Sigmoid colon (tissue), 7 donors: ENCODE data around the gene SRPK3. TPM values are rescaled to one million over a fixed set of nuclear protein-coding genes. Genes with fewer than 3 reads are reported as not detected.
A peak's percentile ranks its signal among the peaks of the same experiment; 100 is the strongest.

Source experiments
- DNase-seq: peaks from one replicate; pipeline ENCODE4 v3.0.0-alpha.2; 2019
- H3K27ac ChIP-seq, 4 donors: fragments of 200-600 bp; sonication (generic); one replicate each; pipeline ENCODE4 v1.5.1; 2016 to 2019; ENCODE audit warnings: mild to moderate bottlenecking in 1 of 4
- H3K27me3 ChIP-seq, 3 donors: fragments of 200-600 bp; sonication (generic); one replicate each; pipeline ENCODE4 v1.5.1; 2019; ENCODE audit warnings: mild to moderate bottlenecking in 1 of 3
- H3K36me3 ChIP-seq, 4 donors: fragments of 200-600 bp; sonication (generic); one replicate each; pipeline ENCODE4 v1.5.1; 2016 to 2019
- H3K4me1 ChIP-seq, 4 donors: fragments of 200-600 bp; sonication (generic); one replicate each; pipeline ENCODE4 v1.5.1; 2017 to 2019
- H3K4me3 ChIP-seq, 4 donors: fragments of 200-600 bp; sonication (generic); one replicate each; pipeline ENCODE4 v1.5.1; 2017 to 2019; ENCODE audit warnings: mild to moderate bottlenecking in 2 of 4, moderate library complexity in 1 of 4
- H3K9me3 ChIP-seq, 4 donors: fragments of 200-600 bp in 3 of 4; sonication (generic) in 3 of 4; one replicate each; pipeline versions ENCODE4 v1.5.1 to v1.6.1; 2013 to 2019
- CTCF ChIP-seq, 4 experiments: fragments of 450-650 bp in 3 of 4; fragments of 200-600 bp in 1 of 4; IDR thresholded peaks; one replicate each; pipeline ENCODE4 v1.5.1; 2016 to 2019; ENCODE audit warnings: antibody characterized with exemption in 4 of 4, mild to moderate bottlenecking in 3 of 4, moderate library complexity in 2 of 4
- EP300 ChIP-seq, 4 donors: sonication (generic); formaldehyde crosslinking; IDR thresholded peaks; one replicate each; pipeline ENCODE4 v1.6.1; 2017; ENCODE audit warnings: antibody characterized with exemption in 4 of 4
- POLR2A ChIP-seq, 2 donors: fragments of 450-650 bp; IDR thresholded peaks; one replicate each; pipeline ENCODE4 v1.6.1; 2016; ENCODE audit warnings: antibody characterized with exemption in 2 of 2, mild to moderate bottlenecking in 2 of 2, moderate library complexity in 2 of 2
- POLR2AphosphoS5 ChIP-seq, 4 donors: sonication (generic); formaldehyde crosslinking; IDR thresholded peaks; one replicate each; pipeline ENCODE4 v1.6.1; 2017; ENCODE audit warnings: antibody characterized with exemption in 4 of 4
- WGBS, 2 donors: extraction: QIAGEN DNeasy Blood & Tissue Kit; methylation state at CpG; one replicate each; pipeline ENCODE4 v1.1.7; 2013; 5-methylcytosine and 5-hydroxymethylcytosine counted together
- intact Hi-C: fragments of 100-400 bp; cut with DNase I; formaldehyde crosslinking; loops from one replicate; pipeline ENCODE4 v1.15.1; 2023
- polyA plus RNA-seq, 3 donors: library from polyadenylated mRNA; stranded (reverse); fragments of 200-250 nt; gene quantifications; one replicate each; pipeline ENCODE4 v1.2.3, GENCODE V29; 2013
- total RNA-seq, 4 donors: library from RNA; depleted of rRNA; stranded (reverse); fragments of >200 nt; gene quantifications; one replicate each; pipeline ENCODE4 v1.1.0, GENCODE V29; 2016
- donor health status: healthy with polysubstance abuse.
- donor health status: Bipolar disorder and iron deficiency.
- donor health status: healthy.

SRPK3 gene
- total and polyA plus RNA-seq, 7 donors: 0.31 to 13.0 (median 4.6) TPM; not detected in 2

GRCh38 chrX:153773741-153774575 lies 6.9 kb upstream of the SRPK3 start:
- H3K27me3 ChIP-seq: peaks cover 0 to 3% (median 0%) of the 10 kb centered on the region in 3 donors
- peaks cover 0 to 61% (median 9%) of the 10 kb centered on the region in 4 donors for H3K36me3 ChIP-seq
- no peaks in the 10 kb centered on the region for H3K9me3 ChIP-seq
- 90 to 93% methylated on average over 48 of the region's 48 CpGs for WGBS, 2 donors
- no peaks in the 10 kb centered on the region for H3K4me1 ChIP-seq
- intact Hi-C loops: no loop called here
- DNase-seq: peak; percentile 67
- H3K27ac ChIP-seq: no peak overlapping the region
- TF ChIP-seq EP300 (IDR thresholded peaks at IDR 0.05): no peak
- no peak for TF ChIP-seq POLR2AphosphoS5 (IDR thresholded peaks at IDR 0.05)
- TF ChIP-seq CTCF (IDR thresholded peaks at IDR 0.05): no peak
- no peak for TF ChIP-seq POLR2A (IDR thresholded peaks at IDR 0.05)
- H3K4me3 ChIP-seq: no peak overlapping the region

GRCh38 chrX:153774576-153775292 lies 6.1 kb upstream of the SRPK3 start:
- Histone ChIP-seq H3K36me3 (peaks cover 0 to 53% (median 9%) of the 10 kb centered on the region in 4 donors), H3K4me3 (no peak overlapping the region), H3K27me3 (peaks cover 0 to 3% (median 0%) of the 10 kb centered on the region in 3 donors), H3K9me3 (no peaks in the 10 kb centered on the region), H3K4me1 (peaks cover 0 to under 1% (median 0%) of the 10 kb centered on the region in 4 donors), H3K27ac (no peak overlapping the region)
- whole genome bisulfite sequencing, 2 donors: 87 to 90% methylated on average over 37 of the region's 37 CpGs
- no peak for TF ChIP-seq POLR2AphosphoS5 (IDR thresholded peaks at IDR 0.05)
- no peak for TF ChIP-seq CTCF (IDR thresholded peaks at IDR 0.05)
- TF ChIP-seq POLR2A (IDR thresholded peaks at IDR 0.05): no peak
- TF ChIP-seq EP300 (IDR thresholded peaks at IDR 0.05): no peak
- DNase-seq: peak; percentile 60
- intact Hi-C loops: no loop called here

- H3K4me1 ChIP-seq: peaks cover 0 to 8% (median 6%) of the 10 kb centered on the region in 4 donors
- TF ChIP-seq EP300 (IDR thresholded peaks at IDR 0.05) (no peak), POLR2A (IDR thresholded peaks at IDR 0.05) (no peak), POLR2AphosphoS5 (IDR thresholded peaks at IDR 0.05) (no peak), CTCF (IDR thresholded peaks at IDR 0.05) (no peak)
- 90 to 91% methylated on average over 42 of the region's 42 CpGs for WGBS, 2 donors
- H3K27ac ChIP-seq: no peak overlapping the region
- intact Hi-C loops: no loop called here
- H3K36me3 ChIP-seq: peaks cover 0 to 45% (median 9%) of the 10 kb centered on the region in 4 donors
- no peak overlapping the region for H3K4me3 ChIP-seq
- DNase-seq: peak; percentile 45
- H3K27me3 ChIP-seq: peaks cover 0 to 3% (median 0%) of the 10 kb centered on the region in 3 donors
- H3K9me3 ChIP-seq: no peaks in the 10 kb centered on the region
These were observed 5.3 kb upstream of the SRPK3 start for GRCh38 chrX:153775293-153776119.

- Histone ChIP-seq H3K27me3 (peaks cover 0 to 3% (median 0%) of the 10 kb centered on the region in 3 donors), H3K36me3 (peaks cover 0 to 39% (median 9%) of the 10 kb centered on the region in 4 donors), H3K4me3 (no peak overlapping the region), H3K27ac (no peak overlapping the region), H3K9me3 (no peaks in the 10 kb centered on the region), H3K4me1 (peaks cover 0 to 15% (median 13%) of the 10 kb centered on the region in 4 donors)
- TF ChIP-seq POLR2A (IDR thresholded peaks at IDR 0.05): no peak
- no peak for TF ChIP-seq EP300 (IDR thresholded peaks at IDR 0.05)
- WGBS, 2 donors: 60 to 81% methylated on average over 13 to 15 of the region's 20 CpGs
- intact Hi-C loops: no loop called here
- no peak for DNase-seq
These were observed 4.7 kb upstream of the SRPK3 start for GRCh38 chrX:153776120-153776599.
